ENCODE measurements around the gene ZNF143.

ZNF143 gene

DNA sequence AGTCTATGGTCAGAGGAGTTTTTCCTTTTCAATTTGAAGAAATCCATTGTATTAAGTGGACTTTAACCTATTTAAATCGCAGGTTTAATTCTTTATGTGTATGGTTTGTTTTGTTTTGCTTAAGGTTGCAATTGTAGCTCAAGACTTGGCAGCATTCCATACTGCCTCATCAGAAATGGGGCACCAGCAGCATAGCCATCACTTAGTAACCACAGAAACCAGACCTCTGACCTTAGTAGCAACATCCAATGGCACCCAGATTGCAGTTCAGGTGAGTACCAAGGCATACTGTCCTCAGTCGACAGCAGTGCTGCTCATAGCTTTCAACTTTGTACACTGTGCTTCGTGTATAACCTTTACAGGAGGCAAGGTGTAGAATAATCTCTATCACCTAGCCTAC lies 64.3 kb downstream of the ZNF143 start:
- H2AFZ ChIP-seq (ENCODE audit: low read depth): no peak overlapping the region

DNA sequence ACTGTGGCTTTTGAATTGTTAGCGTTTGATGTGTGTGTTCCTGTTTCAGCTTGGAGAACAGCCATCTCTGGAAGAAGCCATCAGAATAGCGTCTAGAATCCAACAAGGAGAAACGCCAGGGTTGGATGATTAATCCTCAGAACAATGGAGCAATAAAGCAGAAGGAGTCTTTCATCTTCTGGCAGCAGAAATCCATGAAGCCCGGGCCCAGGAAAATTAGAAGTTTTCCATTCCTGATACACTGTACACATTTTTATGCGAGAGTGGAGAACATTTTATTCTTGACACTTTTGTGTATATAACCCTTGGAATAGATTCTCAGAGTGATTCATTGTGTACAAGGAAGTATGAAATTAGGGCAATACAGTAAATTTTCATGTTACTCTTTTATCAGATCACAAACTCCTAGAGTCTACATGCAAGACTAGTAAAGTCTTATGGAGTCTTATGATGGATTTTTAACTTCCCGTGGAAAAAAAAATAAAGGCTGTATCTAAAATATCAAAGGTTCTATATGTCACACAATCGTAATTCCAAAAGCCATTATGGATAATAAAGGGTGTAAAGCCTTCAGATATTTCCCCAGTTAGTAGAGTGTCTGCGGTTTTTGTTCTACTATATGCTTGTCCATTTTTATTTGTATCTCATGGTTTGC lies 66.8 kb downstream of the ZNF143 start:
- Histone ChIP-seq H3K36me3 (ENCODE audit: insufficient read depth) (no peaks in the 10 kb centered on the region), H3K27me3 (ENCODE audit: insufficient read depth, low read depth) (no peaks in the 10 kb centered on the region), H4K20me1 (ENCODE audit: insufficient read depth) (no peaks in the 10 kb centered on the region), H3K9ac (no peak overlapping the region), H3K79me2 (ENCODE audit: insufficient read depth, low read depth) (no peaks in the 10 kb centered on the region), H3K27ac (no peak overlapping the region), H2AFZ (ENCODE audit: low read depth) (no peak overlapping the region), H3K4me1 (ENCODE audit: low read depth, poor library complexity, severe bottlenecking) (peaks cover 20% of the 10 kb centered on the region), H3K4me3 (IDR thresholded peaks at IDR 0.05; ENCODE audit: insufficient read depth, low read depth, low read length) (no peak overlapping the region), H3K4me2 (no peak overlapping the region)
- TF ChIP-seq, protein P1, sequence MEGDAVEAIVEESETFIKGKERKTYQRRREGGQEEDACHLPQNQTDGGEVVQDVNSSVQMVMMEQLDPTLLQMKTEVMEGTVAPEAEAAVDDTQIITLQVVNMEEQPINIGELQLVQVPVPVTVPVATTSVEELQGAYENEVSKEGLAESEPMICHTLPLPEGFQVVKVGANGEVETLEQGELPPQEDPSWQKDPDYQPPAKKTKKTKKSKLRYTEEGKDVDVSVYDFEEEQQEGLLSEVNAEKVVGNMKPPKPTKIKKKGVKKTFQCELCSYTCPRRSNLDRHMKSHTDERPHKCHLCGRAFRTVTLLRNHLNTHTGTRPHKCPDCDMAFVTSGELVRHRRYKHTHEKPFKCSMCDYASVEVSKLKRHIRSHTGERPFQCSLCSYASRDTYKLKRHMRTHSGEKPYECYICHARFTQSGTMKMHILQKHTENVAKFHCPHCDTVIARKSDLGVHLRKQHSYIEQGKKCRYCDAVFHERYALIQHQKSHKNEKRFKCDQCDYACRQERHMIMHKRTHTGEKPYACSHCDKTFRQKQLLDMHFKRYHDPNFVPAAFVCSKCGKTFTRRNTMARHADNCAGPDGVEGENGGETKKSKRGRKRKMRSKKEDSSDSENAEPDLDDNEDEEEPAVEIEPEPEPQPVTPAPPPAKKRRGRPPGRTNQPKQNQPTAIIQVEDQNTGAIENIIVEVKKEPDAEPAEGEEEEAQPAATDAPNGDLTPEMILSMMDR (conservative IDR thresholded peaks at IDR 0.05; ENCODE audit: low read depth, low read length): no peak

More for the DNA sequence above, 64.3 kb downstream of the ZNF143 start:
- H3K79me2 ChIP-seq (ENCODE audit: insufficient read depth, low read depth): no peaks in the 10 kb centered on the region
- TF ChIP-seq, protein P1 (conservative IDR thresholded peaks at IDR 0.05; ENCODE audit: low read depth, low read length): no peak
- no peaks in the 10 kb centered on the region for H4K20me1 ChIP-seq (ENCODE audit: insufficient read depth)
- peaks cover 20% of the 10 kb centered on the region for H3K4me1 ChIP-seq (ENCODE audit: low read depth, poor library complexity, severe bottlenecking)
- no peak overlapping the region for H3K4me3 ChIP-seq (IDR thresholded peaks at IDR 0.05; ENCODE audit: insufficient read depth, low read depth, low read length)
- no peak overlapping the region for H3K27ac ChIP-seq
- no peak overlapping the region for H3K9ac ChIP-seq
- no peaks in the 10 kb centered on the region for H3K27me3 ChIP-seq (ENCODE audit: insufficient read depth, low read depth)
- peak overlapping the region; percentile 26; the same call in 1 of the 2 replicates for H3K4me2 ChIP-seq
- H3K36me3 ChIP-seq (ENCODE audit: insufficient read depth): no peaks in the 10 kb centered on the region

DNA sequence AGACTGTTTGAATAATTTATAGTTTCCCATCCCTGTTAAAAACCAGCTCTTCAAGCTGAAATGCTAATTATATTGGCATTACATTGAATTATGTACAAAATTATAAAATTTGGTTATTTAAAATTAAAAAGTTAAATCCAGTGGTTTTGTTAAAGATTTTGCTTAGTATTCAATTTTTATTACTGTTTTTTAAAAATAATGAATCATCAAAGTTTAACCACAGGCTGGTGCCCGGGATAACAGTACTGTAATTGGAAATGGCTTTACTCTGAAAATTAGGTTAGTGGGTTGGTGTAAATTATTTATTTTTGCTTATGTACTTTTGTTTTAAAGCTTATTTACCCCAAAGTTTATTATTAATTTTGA lies 67.3 kb downstream of the ZNF143 start:
- Histone ChIP-seq H3K4me2 (no peak overlapping the region), H4K20me1 (ENCODE audit: insufficient read depth) (no peaks in the 10 kb centered on the region), H3K79me2 (ENCODE audit: insufficient read depth, low read depth) (no peaks in the 10 kb centered on the region), H3K9ac (no peak overlapping the region), H3K4me3 (IDR thresholded peaks at IDR 0.05; ENCODE audit: insufficient read depth, low read depth, low read length) (no peak overlapping the region), H3K36me3 (ENCODE audit: insufficient read depth) (no peaks in the 10 kb centered on the region), H3K27ac (no peak overlapping the region), H2AFZ (ENCODE audit: low read depth) (no peak overlapping the region), H3K4me1 (ENCODE audit: low read depth, poor library complexity, severe bottlenecking) (peaks cover 20% of the 10 kb centered on the region), H3K27me3 (ENCODE audit: insufficient read depth, low read depth) (no peaks in the 10 kb centered on the region)
- TF ChIP-seq, protein P1 (conservative IDR thresholded peaks at IDR 0.05; ENCODE audit: low read depth, low read length): no peak

DNA sequence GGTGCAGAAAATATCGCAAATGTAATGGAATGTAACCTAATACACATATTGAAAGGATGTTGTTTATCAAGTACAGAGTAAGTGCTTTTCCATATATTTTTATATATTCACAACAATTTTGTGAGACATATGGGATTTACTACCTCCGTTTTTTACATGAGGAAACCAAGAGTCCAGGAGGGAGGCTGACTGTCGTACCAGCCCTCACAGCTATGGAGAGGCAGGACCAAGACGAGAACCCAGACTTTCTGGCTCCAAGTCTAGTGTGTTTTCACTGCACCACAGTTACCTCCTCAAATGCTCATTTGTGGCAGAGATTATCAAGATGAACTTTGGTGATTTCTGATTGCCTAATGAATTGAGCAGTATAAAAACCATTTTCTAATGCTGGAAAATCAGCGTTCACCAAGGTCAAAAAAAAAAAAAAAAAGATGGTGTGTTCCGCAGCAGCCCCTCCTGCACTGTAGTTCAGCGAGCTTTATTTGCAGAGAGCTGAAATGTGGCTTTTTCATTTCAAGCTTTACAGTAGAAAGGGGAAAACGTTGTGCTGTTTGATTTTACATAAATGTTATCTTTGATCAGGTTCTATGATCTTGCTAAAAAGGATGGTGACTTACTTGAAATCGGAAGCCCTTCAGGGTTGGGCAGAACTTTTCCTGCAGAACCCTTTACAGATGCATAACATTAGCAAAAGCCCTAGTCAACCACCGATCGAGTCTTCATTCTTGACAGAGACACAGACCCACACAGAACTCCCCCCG lies 67.9 kb downstream of the ZNF143 start:
- H3K27me3 ChIP-seq (ENCODE audit: insufficient read depth, low read depth): no peaks in the 10 kb centered on the region
- TF ChIP-seq, protein P1 (conservative IDR thresholded peaks at IDR 0.05; ENCODE audit: low read depth, low read length): no peak
- no peak overlapping the region for H3K4me3 ChIP-seq (IDR thresholded peaks at IDR 0.05; ENCODE audit: insufficient read depth, low read depth, low read length)
- H3K4me1 ChIP-seq (ENCODE audit: low read depth, poor library complexity, severe bottlenecking): peaks cover 20% of the 10 kb centered on the region
- H3K27ac ChIP-seq: no peak overlapping the region
- no peaks in the 10 kb centered on the region for H4K20me1 ChIP-seq (ENCODE audit: insufficient read depth)
- H2AFZ ChIP-seq (ENCODE audit: low read depth): no peak overlapping the region
- H3K79me2 ChIP-seq (ENCODE audit: insufficient read depth, low read depth): no peaks in the 10 kb centered on the region
- no peak overlapping the region for H3K4me2 ChIP-seq
- no peaks in the 10 kb centered on the region for H3K36me3 ChIP-seq (ENCODE audit: insufficient read depth)
- no peak overlapping the region for H3K9ac ChIP-seq

All from KMS-11 (cell line).